SU-DHL-6 (cell line): ENCODE measurements around the gene METTL21A.

Source experiments
- H2AFZ ChIP-seq: fragments of 200-600 bp; sonication (generic); 2 replicates; pipeline ENCODE4 v1.6.1; 2014; ENCODE audit warnings: low read depth, mild to moderate bottlenecking, moderate library complexity, mixed read lengths, antibody characterized with exemption, low read length; ENCODE audit not compliant: severe bottlenecking
- H3F3A ChIP-seq: fragments of 200-600 bp; shearing (Covaris generic); 2 replicates; pipeline ENCODE4 v1.6.0; 2016; ENCODE audit warnings: antibody characterized with exemption, mild to moderate bottlenecking; ENCODE audit not compliant: insufficient read depth
- H3K27ac ChIP-seq: fragments of 200-600 bp; sonication (generic); 2 replicates; pipeline ENCODE4 v1.5.1; 2016; ENCODE audit warnings: low read depth, mild to moderate bottlenecking, low read length, moderate library complexity, mixed read lengths
- H3K27me3 ChIP-seq: fragments of 200-600 bp; sonication (generic), shearing (Covaris generic); 2 replicates; pipeline ENCODE4 v1.6.0; 2014; ENCODE audit warnings: mild to moderate bottlenecking, low read length
- H3K36me3 ChIP-seq: fragments of 200-600 bp; sonication (generic); 2 replicates; pipeline ENCODE4 v1.6.1; 2014; ENCODE audit warnings: mild to moderate bottlenecking, low read length, mixed read lengths
- H3K4me2 ChIP-seq: fragments of 300-600, 200-600 bp; shearing (Covaris generic), sonication (generic); 2 replicates; pipeline ENCODE4 v1.6.0; 2014; ENCODE audit warnings: low read length, low read depth, mild to moderate bottlenecking; ENCODE audit not compliant: poor library complexity, severe bottlenecking
- H3K4me3 ChIP-seq: fragments of 200-600 bp; sonication (generic); 2 replicates; pipeline ENCODE4 v1.5.1; 2014; ENCODE audit warnings: antibody characterized with exemption, low read length, mild to moderate bottlenecking, mixed read lengths; ENCODE audit not compliant: insufficient read depth, poor library complexity, severe bottlenecking
- H3K79me2 ChIP-seq: fragments of 200-600 bp; sonication (generic); 2 replicates; pipeline ENCODE4 v1.6.1; 2014; ENCODE audit warnings: mild to moderate bottlenecking, low read length, moderate library complexity; ENCODE audit not compliant: insufficient read depth
- H3K9ac ChIP-seq: fragments of 200-600 bp; sonication (generic); 2 replicates; pipeline ENCODE4 v1.7.0; 2014; ENCODE audit warnings: mild to moderate bottlenecking, low read length
- H3K9me2 ChIP-seq: fragments of 200-600 bp; sonication (generic); replicated peaks from 2 replicates; pipeline ENCODE4 v1.6.1; 2014; ENCODE audit warnings: low read length; ENCODE audit not compliant: insufficient read depth
- H3K9me3 ChIP-seq: fragments of 200-600 bp; sonication (generic); 2 replicates; pipeline ENCODE4 v1.6.1; 2014; ENCODE audit warnings: low read length, mixed read lengths; ENCODE audit not compliant: insufficient read depth
- H4K20me1 ChIP-seq: fragments of 200-600 bp; sonication (generic); 2 replicates; pipeline ENCODE4 v1.6.1; 2014; ENCODE audit warnings: low read depth, mild to moderate bottlenecking, antibody characterized with exemption, low read length, moderate library complexity, mixed read lengths
- CTCF ChIP-seq: fragments of 200-600 bp; sonication (generic); IDR thresholded peaks from one replicate; pipeline ENCODE4 v1.5.1; 2017; ENCODE audit warnings: antibody characterized with exemption, mild to moderate bottlenecking, low read length, moderate library complexity; ENCODE audit not compliant: insufficient read depth, poor library complexity, severe bottlenecking
- EZH2phosphoT487 ChIP-seq: fragments of 200-600 bp; sonication (generic), shearing (Covaris generic); conservative IDR thresholded peaks from 2 replicates; pipeline ENCODE4 v1.6.1; 2018; ENCODE audit warnings: mild to moderate bottlenecking, antibody characterized with exemption, low read length, moderate library complexity, mixed read lengths

METTL21A gene

GRCh38 chr2:207632575-207633493 lies 7.6 kb upstream of the METTL21A start:
- Histone ChIP-seq H3K27ac (no peak overlapping the region), H3K36me3 (no peaks in the 10 kb centered on the region), H3K9me2 (no peaks in the 10 kb centered on the region), H3K4me3 (no peak overlapping the region), H3K79me2 (no peaks in the 10 kb centered on the region), H3K9me3 (no peaks in the 10 kb centered on the region), H3K9ac (no peak overlapping the region), H2AFZ (no peak overlapping the region), H3K4me2 (no peak overlapping the region), H4K20me1 (no peaks in the 10 kb centered on the region), H3F3A (0 out of 2 replicates have a peak, but pooled peaks cover under 1% of the 10 kb centered on the region), H3K27me3 (no peaks in the 10 kb centered on the region)
- TF ChIP-seq EZH2phosphoT487 (no peak), CTCF (no peak)

GRCh38 chr2:207630491-207630890 lies 5.3 kb upstream of the METTL21A start:
- Histone ChIP-seq H3K4me3 (no peak overlapping the region), H3F3A (peaks cover 8% of the 10 kb centered on the region), H3K27me3 (no peaks in the 10 kb centered on the region), H3K4me2 (no peak overlapping the region), H3K27ac (no peak overlapping the region), H3K9me2 (no peaks in the 10 kb centered on the region), H3K79me2 (no peaks in the 10 kb centered on the region), H4K20me1 (no peaks in the 10 kb centered on the region), H3K9ac (no peak overlapping the region), H3K9me3 (no peaks in the 10 kb centered on the region), H2AFZ (no peak overlapping the region), H3K36me3 (no peaks in the 10 kb centered on the region)
- TF ChIP-seq CTCF, result no peak
- TF ChIP-seq EZH2phosphoT487, result no peak

- TF ChIP-seq EZH2phosphoT487 (no peak), CTCF (no peak)
- Histone ChIP-seq H3K9ac (no peak overlapping the region), H4K20me1 (no peaks in the 10 kb centered on the region), H2AFZ (no peak overlapping the region), H3K4me3 (no peak overlapping the region), H3K27me3 (no peaks in the 10 kb centered on the region), H3K79me2 (no peaks in the 10 kb centered on the region), H3K36me3 (no peaks in the 10 kb centered on the region), H3K4me2 (no peak overlapping the region), H3K9me2 (no peaks in the 10 kb centered on the region), H3K27ac (no peak overlapping the region), H3F3A (peaks cover 8% of the 10 kb centered on the region), H3K9me3 (no peaks in the 10 kb centered on the region)
Measured at GRCh38 chr2:207629553-207629952, 4.4 kb upstream of the METTL21A start.
